Stomach (tissue), 9 donors: ENCODE data around the gene PALM. TPM values are rescaled to one million over a fixed set of nuclear protein-coding genes. Genes with fewer than 3 reads are reported as not detected.
A peak's percentile ranks its signal among the peaks of the same experiment; 100 is the strongest.

Experiments
- DNase-seq, 2 donors: peaks; one replicate each; pipeline versions ENCODE4 v3.0.0 to v3.0.0-alpha.2; 2013 to 2019
- H3K27ac ChIP-seq, 5 donors: fragments of 200-600 bp in 4 of 5; sonication (generic) in 4 of 5; one replicate each; pipeline ENCODE4 v1.5.1; 2013 to 2019; ENCODE audit warnings: mild to moderate bottlenecking in 1 of 5, moderate library complexity in 1 of 5
- H3K27me3 ChIP-seq, 3 donors: fragments of 200-600 bp; sonication (generic); one replicate each; pipeline ENCODE4 v1.5.1; 2017 to 2019; ENCODE audit warnings: mixed run types in 1 of 3
- H3K36me3 ChIP-seq, 4 donors: fragments of 200-600 bp; sonication (generic); 1 replicate in 3 of 4; 2 replicates in 1 of 4; pipeline ENCODE4 v1.5.1; 2016 to 2019
- H3K4me1 ChIP-seq, 4 donors: fragments of 200-600 bp; sonication (generic); one replicate each; pipeline ENCODE4 v1.5.1; 2016 to 2019
- H3K4me3 ChIP-seq, 4 donors: fragments of 200-600 bp; sonication (generic) in 3 of 4; one replicate each; pipeline ENCODE4 v1.5.1; 2016 to 2019; ENCODE audit warnings: mild to moderate bottlenecking in 1 of 4
- H3K9me3 ChIP-seq, 4 donors: fragments of 200-600 bp; sonication (generic); one replicate each; pipeline ENCODE4 v1.5.1; 2016 to 2019
- EP300 ChIP-seq: sonication (generic); formaldehyde crosslinking; IDR thresholded peaks from one replicate; pipeline ENCODE4 v1.6.1; 2017; ENCODE audit warnings: antibody characterized with exemption
- POLR2A ChIP-seq, 4 donors: fragments of 450-650 bp; IDR thresholded peaks; one replicate each; pipeline ENCODE4 v1.6.1; 2016; ENCODE audit warnings: antibody characterized with exemption in 4 of 4, control low read depth in 2 of 4, mild to moderate bottlenecking in 1 of 4, moderate library complexity in 1 of 4
- POLR2AphosphoS5 ChIP-seq, 3 donors: sonication (generic); formaldehyde crosslinking; IDR thresholded peaks; one replicate each; pipeline ENCODE4 v1.6.1; 2016; ENCODE audit warnings: antibody characterized with exemption in 3 of 3
- WGBS, 5 donors: extraction: QIAGEN DNeasy Blood & Tissue Kit in 3 of 5; methylation state at CpG; one replicate each; pipeline versions ENCODE4 v1.1.5 to v1.1.7; 2013 to 2018; 5-methylcytosine and 5-hydroxymethylcytosine counted together
- intact Hi-C: fragments of 100-400 bp; cut with DNase I; formaldehyde crosslinking; loops from one replicate; pipeline ENCODE4 v1.15.1; 2023; ENCODE audit warnings: low total_unique reads
- polyA plus RNA-seq, 3 donors: library from polyadenylated mRNA; stranded (reverse); fragments of 200-250 nt; gene quantifications; one replicate each; pipeline ENCODE4 v1.2.3, GENCODE V29; 2013
- total RNA-seq, 5 donors: library from RNA; depleted of rRNA; stranded (reverse); fragments of >200 nt; gene quantifications; one replicate each; pipeline versions ENCODE4 v1.1.0 to v1.2.3, GENCODE V29; 2014 to 2016
- TF ChIP-seq, protein P1 (sequence below), 7 experiments: fragments of 450-650 bp in 4 of 7; fragments of 200-600 bp in 3 of 7; sonication (generic) in 3 of 7; IDR thresholded peaks; one replicate each; pipeline ENCODE4 v1.5.1; 2016 to 2019; ENCODE audit warnings: antibody characterized with exemption in 7 of 7, control low read depth in 2 of 7, mild to moderate bottlenecking in 1 of 7
- donor health status: healthy with polysubstance abuse.
- donor health status: Bipolar disorder and iron deficiency.
- donor health status: healthy.

PALM gene
- total and polyA plus RNA-seq, 8 donors, result 9.8 to 88.9 (median 13.7) TPM

DNA sequence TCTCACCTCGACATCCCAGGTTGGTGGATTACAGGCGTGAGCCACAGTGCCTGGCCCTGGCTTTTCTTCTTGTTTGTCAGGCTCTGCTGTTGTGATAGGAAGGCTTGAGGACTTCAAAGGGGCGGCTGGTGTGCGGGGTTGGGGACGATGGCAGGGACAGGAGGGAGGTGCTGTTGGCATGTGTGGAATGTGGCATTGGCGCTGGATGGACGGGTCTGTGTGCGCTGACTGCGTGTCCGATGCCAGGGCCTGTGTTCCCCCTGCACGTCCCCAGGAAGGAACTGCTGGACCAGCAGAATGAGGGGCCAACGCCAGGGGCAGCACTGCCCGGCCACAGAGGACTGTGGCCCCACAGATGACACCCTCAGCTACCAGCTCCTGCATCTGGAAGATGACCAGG lies 75.8 kb downstream of the PALM start:
- Histone ChIP-seq H3K27me3 (peaks cover 0 to 18% (median 0%) of the 10 kb centered on the region in 3 donors), H3K27ac (peak overlapping the region in 1 of 5 donors; percentile 4), H3K4me3 (no peak overlapping the region), H3K9me3 (no peaks in the 10 kb centered on the region), H3K4me1 (peaks cover 19 to 45% (median 27%) of the 10 kb centered on the region in 4 donors), H3K36me3 (no peaks in the 10 kb centered on the region)
- DNase-seq, result no peak
- TF ChIP-seq, protein P1, sequence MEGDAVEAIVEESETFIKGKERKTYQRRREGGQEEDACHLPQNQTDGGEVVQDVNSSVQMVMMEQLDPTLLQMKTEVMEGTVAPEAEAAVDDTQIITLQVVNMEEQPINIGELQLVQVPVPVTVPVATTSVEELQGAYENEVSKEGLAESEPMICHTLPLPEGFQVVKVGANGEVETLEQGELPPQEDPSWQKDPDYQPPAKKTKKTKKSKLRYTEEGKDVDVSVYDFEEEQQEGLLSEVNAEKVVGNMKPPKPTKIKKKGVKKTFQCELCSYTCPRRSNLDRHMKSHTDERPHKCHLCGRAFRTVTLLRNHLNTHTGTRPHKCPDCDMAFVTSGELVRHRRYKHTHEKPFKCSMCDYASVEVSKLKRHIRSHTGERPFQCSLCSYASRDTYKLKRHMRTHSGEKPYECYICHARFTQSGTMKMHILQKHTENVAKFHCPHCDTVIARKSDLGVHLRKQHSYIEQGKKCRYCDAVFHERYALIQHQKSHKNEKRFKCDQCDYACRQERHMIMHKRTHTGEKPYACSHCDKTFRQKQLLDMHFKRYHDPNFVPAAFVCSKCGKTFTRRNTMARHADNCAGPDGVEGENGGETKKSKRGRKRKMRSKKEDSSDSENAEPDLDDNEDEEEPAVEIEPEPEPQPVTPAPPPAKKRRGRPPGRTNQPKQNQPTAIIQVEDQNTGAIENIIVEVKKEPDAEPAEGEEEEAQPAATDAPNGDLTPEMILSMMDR (IDR thresholded peaks at IDR 0.05), result no peak
- TF ChIP-seq EP300, result no peak
- no peak for TF ChIP-seq POLR2AphosphoS5 (IDR thresholded peaks at IDR 0.05)
- TF ChIP-seq POLR2A (IDR thresholded peaks at IDR 0.05), result no peak
- intact Hi-C loops, result no loop called here
- WGBS, 5 donors, result 42 to 69% (median 64%) methylated on average over 13 of the region's 13 CpGs

DNA sequence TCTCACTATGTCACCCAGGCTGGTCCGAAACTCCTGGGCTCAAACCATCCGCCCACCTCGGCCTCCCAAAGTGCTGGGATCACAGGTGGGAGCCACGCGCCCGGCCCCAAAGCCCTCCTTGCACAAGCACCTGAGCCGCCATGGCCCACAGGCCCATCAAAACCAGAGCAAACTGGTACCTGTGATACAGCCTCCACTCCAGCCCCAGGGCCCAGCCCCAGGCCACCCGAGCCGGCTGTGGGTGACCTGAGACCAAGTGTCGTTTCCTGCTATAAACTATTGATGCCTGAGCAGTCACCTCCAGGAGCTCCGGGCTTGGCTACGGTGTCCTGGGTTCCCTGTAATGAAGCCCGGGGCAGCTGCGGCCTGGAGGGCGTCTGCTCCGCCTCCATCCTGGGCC lies 78.8 kb downstream of the PALM start:
- no peaks in the 10 kb centered on the region for H3K27me3 ChIP-seq
- no peak overlapping the region for H3K4me3 ChIP-seq
- no peak overlapping the region for H3K27ac ChIP-seq
- no peaks in the 10 kb centered on the region for H3K36me3 ChIP-seq
- 84 to 94% (median 91%) methylated on average over 6 to 16 of the region's 16 CpGs for WGBS, 5 donors
- no peaks in the 10 kb centered on the region for H3K9me3 ChIP-seq
- DNase-seq, result no peak
- no peak for TF ChIP-seq POLR2A (IDR thresholded peaks at IDR 0.05)
- TF ChIP-seq POLR2AphosphoS5 (IDR thresholded peaks at IDR 0.05), result no peak
- TF ChIP-seq EP300, result no peak
- TF ChIP-seq, protein P1 (IDR thresholded peaks at IDR 0.05), result no peak
- peaks cover 11 to 40% (median 20%) of the 10 kb centered on the region in 4 donors for H3K4me1 ChIP-seq
- intact Hi-C loops, result no loop called here

- Histone ChIP-seq H3K4me3 (no peak overlapping the region), H3K27me3 (no peaks in the 10 kb centered on the region), H3K9me3 (no peaks in the 10 kb centered on the region), H3K27ac (peak overlapping the region; percentile 41 to 71 (median 62)), H3K36me3 (no peaks in the 10 kb centered on the region), H3K4me1 (peaks cover under 1 to 29% (median 12%) of the 10 kb centered on the region in 4 donors)
- 59 to 81% (median 76%) methylated on average over 6 to 11 of the region's 11 CpGs for WGBS, 5 donors
- TF ChIP-seq EP300, result no peak
- no peak for TF ChIP-seq POLR2AphosphoS5 (IDR thresholded peaks at IDR 0.05)
- TF ChIP-seq POLR2A (IDR thresholded peaks at IDR 0.05), result no peak
- TF ChIP-seq, protein P1 (IDR thresholded peaks at IDR 0.05), result no peak
- DNase-seq, result no peak
- intact Hi-C loops, result no loop called here
Measured at GRCh38 chr19:788686-788982, 79.9 kb downstream of the PALM start.

- peaks cover 0 to 24% (median 11%) of the 10 kb centered on the region in 4 donors for H3K4me1 ChIP-seq
- no peaks in the 10 kb centered on the region for H3K36me3 ChIP-seq
- H3K27me3 ChIP-seq, result no peaks in the 10 kb centered on the region
- intact Hi-C loops, result no loop called here
- 47 to 73% (median 60%) methylated on average over 27 to 33 of the region's 33 CpGs for WGBS, 5 donors
- DNase-seq, result no peak
- H3K4me3 ChIP-seq, result no peak overlapping the region
- no peaks in the 10 kb centered on the region for H3K9me3 ChIP-seq
- TF ChIP-seq, protein P1 (IDR thresholded peaks at IDR 0.05), result no peak
- TF ChIP-seq POLR2A (IDR thresholded peaks at IDR 0.05) (no peak), POLR2AphosphoS5 (IDR thresholded peaks at IDR 0.05) (no peak), EP300 (no peak)
- peak overlapping the region; percentile 41 to 71 (median 62) for H3K27ac ChIP-seq
Measured at GRCh38 chr19:788983-789700, 80.4 kb downstream of the PALM start.
